OCI-LY1 (cell line): Measurements from ENCODE around the gene POPDC3.

Source experiments
- CTCF ChIP-seq: fragments of 200-600 bp; sonication (generic), shearing (Covaris generic); IDR thresholded peaks from 2 replicates; pipeline ENCODE4 v1.5.1; 2017; ENCODE audit warnings: mild to moderate bottlenecking, antibody characterized with exemption, low read length, moderate library complexity, mixed read lengths
- EZH2 ChIP-seq: fragments of 200-600 bp; sonication (generic), shearing (Covaris generic); IDR thresholded peaks from 2 replicates; pipeline ENCODE4 v1.8.0; 2017; ENCODE audit warnings: borderline replicate concordance, mixed run types, mild to moderate bottlenecking, antibody characterized with exemption, low read length, moderate library complexity, mixed read lengths

DNA sequence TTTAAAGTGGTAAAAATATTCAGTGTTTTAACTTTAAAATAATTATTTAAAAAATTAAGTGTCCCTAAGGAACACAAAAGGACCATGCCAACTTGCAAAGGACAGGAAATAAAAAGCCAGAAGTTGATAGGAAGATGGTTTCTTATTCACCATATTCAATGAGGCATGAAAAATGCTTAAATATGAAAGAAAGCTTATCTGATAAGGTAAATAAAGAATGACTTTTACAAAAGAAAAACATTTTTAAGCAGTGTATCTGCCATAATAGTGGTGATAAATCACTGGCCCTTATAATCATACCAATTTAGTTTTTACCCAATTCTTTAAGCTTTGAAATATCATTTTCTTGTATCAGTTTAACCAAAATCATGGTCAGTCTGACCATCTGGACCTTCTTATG is 33.5 kb upstream of the POPDC3 start:
- TF ChIP-seq CTCF (no peak), EZH2 (no peak)
